Measurements from ENCODE around the gene RASAL2.

Gene RASAL2

GRCh38 chr1:178486100-178487069, 392.5 kb downstream of the RASAL2 start:
- ChIA-PET POLR2A (no interaction called here), CTCF (no interaction called here)
- TF ChIP-seq LEF1 (IDR thresholded peaks at IDR 0.05; ENCODE audit: borderline replicate concordance) = no peak
- TF ChIP-seq FOXA1 (IDR thresholded peaks at IDR 0.05) = no peak
- TF ChIP-seq ZNF384 (IDR thresholded peaks at IDR 0.05) = no peak
- TF ChIP-seq TARDBP (IDR thresholded peaks at IDR 0.05) = no peak
- TF ChIP-seq ARNT (IDR thresholded peaks at IDR 0.05) = no peak
- no peak for TF ChIP-seq L3MBTL2 (conservative IDR thresholded peaks at IDR 0.05)
- no peak for TF ChIP-seq BHLHE40 (IDR thresholded peaks at IDR 0.05; ENCODE audit: borderline replicate concordance)
- TF ChIP-seq NFRKB (IDR thresholded peaks at IDR 0.05) = no peak
- TF ChIP-seq SUZ12 (IDR thresholded peaks at IDR 0.05) = no peak
- TF ChIP-seq FOXM1 (IDR thresholded peaks at IDR 0.05; ENCODE audit: borderline replicate concordance) = no peak
- DNase-seq (ENCODE audit: extremely low spot score) = no peak

GRCh38 chr1:178487070-178487615, 393.2 kb downstream of the RASAL2 start:
- CTCF ChIA-PET = no interaction called here
- DNase-seq (ENCODE audit: extremely low spot score) = no peak
- TF ChIP-seq SUZ12 (IDR thresholded peaks at IDR 0.05) (no peak), BHLHE40 (IDR thresholded peaks at IDR 0.05; ENCODE audit: borderline replicate concordance) (no peak), HDGF (IDR thresholded peaks at IDR 0.05; ENCODE audit: borderline replicate concordance) (no peak), ARNT (IDR thresholded peaks at IDR 0.05) (no peak), LEF1 (IDR thresholded peaks at IDR 0.05; ENCODE audit: borderline replicate concordance) (no peak), L3MBTL2 (conservative IDR thresholded peaks at IDR 0.05) (no peak), ELF4 (IDR thresholded peaks at IDR 0.05) (no peak), PKNOX1 (IDR thresholded peaks at IDR 0.05) (no peak), NFRKB (IDR thresholded peaks at IDR 0.05) (no peak), FOXM1 (IDR thresholded peaks at IDR 0.05; ENCODE audit: borderline replicate concordance) (no peak), CTBP1 (IDR thresholded peaks at IDR 0.05; ENCODE audit: borderline replicate concordance) (no peak), FOXA1 (IDR thresholded peaks at IDR 0.05) (no peak), FOXK2 (IDR thresholded peaks at IDR 0.05) (no peak), TARDBP (IDR thresholded peaks at IDR 0.05) (no peak), SP1 (IDR thresholded peaks at IDR 0.05) (no peak), ZNF384 (IDR thresholded peaks at IDR 0.05) (no peak)

GRCh38 chr1:178488393-178488792, 394.5 kb downstream of the RASAL2 start:
- TF ChIP-seq PKNOX1 (IDR thresholded peaks at IDR 0.05) = no peak
- no peak for TF ChIP-seq L3MBTL2 (conservative IDR thresholded peaks at IDR 0.05)
- TF ChIP-seq FOXM1 (IDR thresholded peaks at IDR 0.05; ENCODE audit: borderline replicate concordance) = no peak
- TF ChIP-seq ZNF384 (IDR thresholded peaks at IDR 0.05) = no peak
- no peak for TF ChIP-seq SUZ12 (IDR thresholded peaks at IDR 0.05)
- TF ChIP-seq TARDBP (IDR thresholded peaks at IDR 0.05) = no peak
- no peak for TF ChIP-seq FOXA1 (IDR thresholded peaks at IDR 0.05)
- no peak for TF ChIP-seq CTBP1 (IDR thresholded peaks at IDR 0.05; ENCODE audit: borderline replicate concordance)
- no peak for TF ChIP-seq HDGF (IDR thresholded peaks at IDR 0.05; ENCODE audit: borderline replicate concordance)
- TF ChIP-seq FOXK2 (IDR thresholded peaks at IDR 0.05) = no peak
- TF ChIP-seq ELF4 (IDR thresholded peaks at IDR 0.05) = no peak
- no peak for TF ChIP-seq LEF1 (IDR thresholded peaks at IDR 0.05; ENCODE audit: borderline replicate concordance)
- TF ChIP-seq NFRKB (IDR thresholded peaks at IDR 0.05) = no peak
- no peak for TF ChIP-seq BHLHE40 (IDR thresholded peaks at IDR 0.05; ENCODE audit: borderline replicate concordance)
- TF ChIP-seq SP1 (IDR thresholded peaks at IDR 0.05) = no peak
- TF ChIP-seq ARNT (IDR thresholded peaks at IDR 0.05) = no peak
- CTCF ChIA-PET = no interaction called here
- POLR2A ChIA-PET = no interaction called here
- no peak for DNase-seq (ENCODE audit: extremely low spot score)

More at GRCh38 chr1:178487070-178487615, 393.2 kb downstream of the RASAL2 start:
- POLR2A ChIA-PET = no interaction called here

GRCh38 chr1:178489399-178489798, 395.5 kb downstream of the RASAL2 start:
- POLR2A ChIA-PET = no interaction called here
- CTCF ChIA-PET = no interaction called here
- no peak for DNase-seq (ENCODE audit: extremely low spot score)
- TF ChIP-seq FOXK2 (IDR thresholded peaks at IDR 0.05) (no peak), CTBP1 (IDR thresholded peaks at IDR 0.05; ENCODE audit: borderline replicate concordance) (no peak), SP1 (IDR thresholded peaks at IDR 0.05) (no peak), FOXA1 (IDR thresholded peaks at IDR 0.05) (no peak), HDGF (IDR thresholded peaks at IDR 0.05; ENCODE audit: borderline replicate concordance) (no peak), NFRKB (IDR thresholded peaks at IDR 0.05) (no peak), SUZ12 (IDR thresholded peaks at IDR 0.05) (no peak)

- CTCF ChIA-PET = no interaction called here
- POLR2A ChIA-PET = no interaction called here
- DNase-seq (ENCODE audit: extremely low spot score) = no peak
- TF ChIP-seq LEF1 (IDR thresholded peaks at IDR 0.05; ENCODE audit: borderline replicate concordance) (no peak), SUZ12 (IDR thresholded peaks at IDR 0.05) (no peak), ELF4 (IDR thresholded peaks at IDR 0.05) (no peak), SP1 (IDR thresholded peaks at IDR 0.05) (no peak), PKNOX1 (IDR thresholded peaks at IDR 0.05) (no peak), ZNF384 (IDR thresholded peaks at IDR 0.05) (no peak), FOXM1 (IDR thresholded peaks at IDR 0.05; ENCODE audit: borderline replicate concordance) (no peak), HDGF (IDR thresholded peaks at IDR 0.05; ENCODE audit: borderline replicate concordance) (no peak), ARNT (IDR thresholded peaks at IDR 0.05) (no peak), CTBP1 (IDR thresholded peaks at IDR 0.05; ENCODE audit: borderline replicate concordance) (no peak), FOXA1 (IDR thresholded peaks at IDR 0.05) (no peak), L3MBTL2 (conservative IDR thresholded peaks at IDR 0.05) (no peak)
Observed at GRCh38 chr1:178490136-178490535, 396.2 kb downstream of the RASAL2 start.

Data from HEK293T (cell line).